AG04450 (cell line): Measurements from ENCODE around the gene CDK1. TPM values are rescaled to one million over a fixed set of nuclear protein-coding genes. Genes with fewer than 3 reads are reported as not detected.

Experiments
- CTCF ChIA-PET: fragments of 300-600, 350-600 bp; formaldehyde crosslinking; extraction: SDS; loops from one replicate; lab custom pipeline; 2022; ENCODE audit warnings: antibody characterized with exemption, inconsistent platforms; lab: Charles Lee
- POLR2A ChIA-PET: fragments of 350-600 bp; formaldehyde crosslinking; extraction: SDS; loops from one replicate; lab custom pipeline; 2021; ENCODE audit warnings: antibody characterized with exemption, inconsistent platforms; lab: Yijun Ruan, JAX
- DNase-seq: peaks from one replicate; pipeline ENCODE4 v3.0.0-alpha.2; 2011; ENCODE audit warnings: low read depth, low spot score
- H3K27ac ChIP-seq: one replicate; pipeline ENCODE4 v1.5.1; 2012; ENCODE audit warnings: low read depth, low read length, control low read depth
- H3K27me3 ChIP-seq: one replicate; pipeline ENCODE4 v1.6.0; 2012; ENCODE audit warnings: low read length; ENCODE audit not compliant: control insufficient read depth, insufficient read depth
- H3K4me3 ChIP-seq: 2 replicates; pipeline ENCODE4 v1.5.1; 2011; ENCODE audit warnings: mild to moderate bottlenecking, low read depth, low read length, control low read depth
- H3K9me3 ChIP-seq: 2 replicates; pipeline ENCODE4 v1.5.1; 2012; ENCODE audit warnings: low read length; ENCODE audit not compliant: control insufficient read depth, insufficient read depth
- CTCF ChIP-seq: IDR thresholded peaks from 2 replicates; pipeline ENCODE4 v1.5.1; 2011; ENCODE audit warnings: low read depth, low read length, control low read depth, inconsistent platforms
- polyA plus RNA-seq: library from polyadenylated mRNA; depleted of rRNA; stranded (reverse); fragments of >200 nt; gene quantifications from 2 replicates; pipeline ENCODE4 v1.2.3, GENCODE V29; 2011

Gene CDK1
- polyA plus RNA-seq, 1 experiment: 17.9 TPM

GRCh38 chr10:60820093-60820754 lies 41.9 kb downstream of the CDK1 start:
- DNase-seq: no peak
- H3K27ac ChIP-seq: no peak overlapping the region
- no peaks in the 10 kb centered on the region for H3K27me3 ChIP-seq
- no peak overlapping the region for H3K4me3 ChIP-seq
- no peaks in the 10 kb centered on the region for H3K9me3 ChIP-seq
- ChIA-PET CTCF (interaction anchor here (0.7 to 1.5 kb wide), 7 partner anchors 17 to 913 kb away, joined by 3 to 8 read pairs (median 5); no protein-coding TSS in a partner anchor), POLR2A (interaction anchor here (0.8 kb wide), 1 partner anchor 139 kb away, joined by 3 read pairs; no protein-coding TSS in a partner anchor)
- peak; percentile 64 for TF ChIP-seq CTCF

GRCh38 chr10:60821656-60822055 lies 43.4 kb downstream of the CDK1 start:
- no peak for TF ChIP-seq CTCF
- H3K9me3 ChIP-seq: no peaks in the 10 kb centered on the region
- no peak overlapping the region for H3K27ac ChIP-seq
- POLR2A ChIA-PET: no interaction called here
- no peaks in the 10 kb centered on the region for H3K27me3 ChIP-seq
- no peak overlapping the region for H3K4me3 ChIP-seq
- CTCF ChIA-PET: interaction anchor here (1.5 kb wide), 1 partner anchor 204 kb away, joined by 4 read pairs; no protein-coding TSS in a partner anchor
- DNase-seq: no peak

- H3K9me3 ChIP-seq: no peaks in the 10 kb centered on the region
- no peak for TF ChIP-seq CTCF
- ChIA-PET CTCF (interaction anchor here (1.5 kb wide), 1 partner anchor 202 kb away, joined by 4 read pairs; no protein-coding TSS in a partner anchor), POLR2A (no interaction called here)
- no peak overlapping the region for H3K27ac ChIP-seq
- H3K27me3 ChIP-seq: no peaks in the 10 kb centered on the region
- no peak for DNase-seq
- no peak overlapping the region for H3K4me3 ChIP-seq
These were observed 44.5 kb downstream of the CDK1 start for GRCh38 chr10:60822809-60823208.

GRCh38 chr10:60823324-60823723 lies 45.0 kb downstream of the CDK1 start:
- POLR2A ChIA-PET: interaction anchor here (1.0 kb wide), 1 partner anchor 119 kb away, joined by 3 read pairs; no protein-coding TSS in a partner anchor
- DNase-seq: no peak
- Histone ChIP-seq H3K4me3 (no peak overlapping the region), H3K27me3 (no peaks in the 10 kb centered on the region), H3K9me3 (no peaks in the 10 kb centered on the region), H3K27ac (no peak overlapping the region)
- CTCF ChIA-PET: interaction anchor here (0.6 kb wide), 1 partner anchor 1116 kb away, joined by 4 read pairs; no protein-coding TSS in a partner anchor
- no peak for TF ChIP-seq CTCF

- Histone ChIP-seq H3K9me3 (no peaks in the 10 kb centered on the region), H3K27me3 (no peaks in the 10 kb centered on the region), H3K27ac (no peak overlapping the region), H3K4me3 (no peak overlapping the region)
- DNase-seq: no peak
- TF ChIP-seq CTCF: no peak
- CTCF ChIA-PET: no interaction called here
- POLR2A ChIA-PET: no interaction called here
These were observed 47.2 kb downstream of the CDK1 start for GRCh38 chr10:60825520-60825919.
